A549 (cell line): ENCODE data around the gene COL4A6. TPM values are rescaled to one million over a fixed set of nuclear protein-coding genes. Genes with fewer than 3 reads are reported as not detected.

Experiments used
- ATAC-seq, 2 experiments: fragments of 200-7000 bp in 1 of 2; fragments of >200 bp in 1 of 2; cut with Nextera tagmentation in 1 of 2; cut with Tn5 transposase in 1 of 2; 3 replicates each; pipeline versions ENCODE4 v1.8.0 to v1.9.1; 2018 to 2020; ENCODE audit warnings: mild to moderate bottlenecking in 1 of 2, moderate library complexity in 1 of 2
- CTCF ChIA-PET: fragments of 300-600 bp; sonication (Branson Sonifier 250); formaldehyde crosslinking; extraction: SDS; loops from one replicate; lab custom pipeline; 2021; ENCODE audit warnings: antibody characterized with exemption, inconsistent platforms; lab: Yijun Ruan, JAX
- POLR2A ChIA-PET: fragments of 350-600 bp; formaldehyde crosslinking; extraction: SDS; loops from one replicate; lab custom pipeline; 2021; ENCODE audit warnings: antibody characterized with exemption, inconsistent platforms; lab: Yijun Ruan, JAX
- DNase-seq, 2 experiments: peaks; one replicate each; pipeline versions ENCODE4 v3.0.0 to v3.0.0-alpha.2; 2011 to 2016; ENCODE audit warnings: low read depth in 1 of 2, low spot score in 1 of 2
- FAIRE-seq: peaks from 2 replicates; lab custom pipeline; 2011; peaks lifted over from hg19 to GRCh38; lab: Jason Lieb, UNC
- H3K27ac ChIP-seq, 2 experiments: fragments of >200 bp; sonication (Bioruptor Twin); formaldehyde crosslinking; 3 replicates each; pipeline ENCODE4 v1.5.1; 2016 to 2017
- H3K4me1 ChIP-seq: fragments of >200 bp; sonication (Bioruptor Twin); formaldehyde crosslinking; 3 replicates; pipeline ENCODE4 v1.6.1; 2016
- H3K4me2 ChIP-seq: fragments of >200 bp; sonication (Bioruptor Twin); formaldehyde crosslinking; 3 replicates; pipeline ENCODE4 v1.6.1; 2016
- H3K4me3 ChIP-seq: fragments of >200 bp; sonication (Bioruptor Twin); formaldehyde crosslinking; 3 replicates; pipeline ENCODE4 v1.5.1; 2016
- H3K9me3 ChIP-seq: fragments of >200 bp; sonication (Bioruptor Twin); formaldehyde crosslinking; 3 replicates; pipeline ENCODE4 v1.6.1; 2016
- CBX2 ChIP-seq: fragments of 200-600 bp; sonication (generic); IDR thresholded peaks from 2 replicates; pipeline ENCODE4 v1.6.1; 2016; ENCODE audit warnings: low read depth, mild to moderate bottlenecking, borderline replicate concordance
- EHF ChIP-seq: fragments of 250-450 bp; sonication (Bioruptor Pico); IDR thresholded peaks from 2 replicates; pipeline ENCODE4 v1.5.0; 2020; ENCODE audit warnings: mild to moderate bottlenecking
- EHMT2 ChIP-seq: fragments of 200-600 bp; sonication (generic); IDR thresholded peaks from 2 replicates; pipeline ENCODE4 v1.6.1; 2016; ENCODE audit warnings: antibody characterized with exemption, low read depth, mild to moderate bottlenecking, moderate library complexity
- EP300 ChIP-seq, 2 experiments: fragments of >200 bp; sonication (Bioruptor Twin); formaldehyde crosslinking; IDR thresholded peaks; 2 replicates in 1 of 2; 3 replicates in 1 of 2; pipeline ENCODE4 v1.6.1; 2016 to 2017
- ESRRA ChIP-seq: fragments of 150-350 bp; IDR thresholded peaks from 2 replicates; pipeline ENCODE4 v1.6.1; 2014; ENCODE audit warnings: mild to moderate bottlenecking, low read length, borderline replicate concordance
- FOSL2 ChIP-seq, 2 experiments: fragments of 450-650 bp in 1 of 2; fragments of >200 bp in 1 of 2; sonication (Bioruptor Twin) in 1 of 2; formaldehyde crosslinking; IDR thresholded peaks; 2 replicates each; pipeline versions ENCODE4 v1.5.0 to v1.6.1; 2016 to 2020; ENCODE audit warnings: mild to moderate bottlenecking in 1 of 2, moderate library complexity in 1 of 2
- HDAC2 ChIP-seq: fragments of 200-600 bp; sonication (generic); IDR thresholded peaks from 2 replicates; pipeline ENCODE4 v1.6.1; 2016
- HEYL ChIP-seq: fragments of 250-450 bp; sonication (Bioruptor Pico); IDR thresholded peaks from 2 replicates; pipeline ENCODE4 v1.8.0; 2021; ENCODE audit warnings: mild to moderate bottlenecking, moderate library complexity
- NFE2L2 ChIP-seq: fragments of 150-350 bp; conservative IDR thresholded peaks from 2 replicates; pipeline ENCODE4 v1.6.1; 2014; ENCODE audit warnings: low read length
- PBX3 ChIP-seq: IDR thresholded peaks from 2 replicates; pipeline ENCODE4 v1.6.1; 2012
- PHF8 ChIP-seq: fragments of 200-600 bp; sonication (generic); IDR thresholded peaks from 2 replicates; pipeline ENCODE4 v1.6.1; 2016; ENCODE audit warnings: low read depth, mild to moderate bottlenecking, antibody characterized with exemption, moderate library complexity, borderline replicate concordance
- RCOR1 ChIP-seq: fragments of 150-350 bp; IDR thresholded peaks from 2 replicates; pipeline ENCODE4 v1.6.1; 2014; ENCODE audit warnings: antibody characterized with exemption, low read length, low read depth
- RFX5 ChIP-seq: fragments of 450-650 bp; IDR thresholded peaks from 2 replicates; pipeline ENCODE4 v1.7.1; 2014; ENCODE audit warnings: antibody characterized with exemption, mild to moderate bottlenecking, moderate library complexity
- TFCP2L1 ChIP-seq: fragments of 250-450 bp; sonication (Bioruptor Pico); IDR thresholded peaks from 2 replicates; pipeline ENCODE4 v1.5.0; 2021; ENCODE audit warnings: mild to moderate bottlenecking
- ZC3H11A ChIP-seq: fragments of 450-650 bp; IDR thresholded peaks from 2 replicates; pipeline ENCODE4 v1.6.1; 2014; ENCODE audit warnings: antibody characterized with exemption, mild to moderate bottlenecking
- ZNF302 ChIP-seq: fragments of 250-450 bp; sonication (Bioruptor Pico); IDR thresholded peaks from 2 replicates; pipeline ENCODE4 v1.9.0; 2021; ENCODE audit warnings: inconsistent platforms, mild to moderate bottlenecking, moderate library complexity
- polyA plus RNA-seq, 4 experiments: library from polyadenylated mRNA; depleted of rRNA in 3 of 4; stranded (reverse); fragments of >200 nt; fragmentation: RNase III in 1 of 4; extraction: RNeasy Plus Mini Kit Qiagen cat#74134 plus additional on column Dnase treatment in 1 of 4; gene quantifications; 2 replicates in 3 of 4; 3 replicates in 1 of 4; pipeline ENCODE4 v1.2.3, GENCODE V29; 2011 to 2017

The COL4A6 gene
- polyA plus RNA-seq, 2 of the 4 experiments (the other 2 are of a cell fraction): 13.0 to 19.8 TPM

- CTCF ChIA-PET: no interaction called here
- no peak for TF ChIP-seq CBX2
- TF ChIP-seq ZC3H11A: no peak
- TF ChIP-seq EHF: no peak
- no peak for TF ChIP-seq FOSL2 (IDR thresholded peaks at IDR 0.05)
- no peak for TF ChIP-seq FOSL2 (CRISPR knock-in tag; IDR thresholded peaks at IDR 0.05)
- no peak for TF ChIP-seq EHMT2
- TF ChIP-seq PBX3: no peak
- TF ChIP-seq HDAC2: no peak
- no peak for TF ChIP-seq ESRRA
- TF ChIP-seq RFX5: no peak
- TF ChIP-seq PHF8: no peak
- no peak for TF ChIP-seq NFE2L2
- no peak for TF ChIP-seq ZNF302 (CRISPR knock-in tag)
- TF ChIP-seq RCOR1: no peak
- TF ChIP-seq HEYL: no peak
- no peak for TF ChIP-seq TFCP2L1 (CRISPR knock-in tag)
- no peak for TF ChIP-seq EP300 (IDR thresholded peaks at IDR 0.05)
- TF ChIP-seq, all 56 proteins: peak for 0
- Histone ChIP-seq H3K4me2 (no peak overlapping the region), H3K9me3 (no peaks in the 10 kb centered on the region), H3K4me3 (no peak overlapping the region), H3K4me1 (no peaks in the 10 kb centered on the region), H3K27ac (no peak overlapping the region)
- DNase-seq (no peak), ATAC-seq (no peak), FAIRE-seq (no peak)
- POLR2A ChIA-PET: no interaction called here
Observed at GRCh38 chrX:108114541-108114940, 323.7 kb downstream of the COL4A6 start.

Other genes with a start within 250 kb of the COL4A6 start
- 48.6 and 67.8 TPM in 2 replicates for gene COL4A5, start 1.4 kb upstream of the COL4A6 start, polyA plus RNA-seq (2011; rRNA removed)
- gene COL4A5, start 1.4 kb upstream of the COL4A6 start, polyA plus RNA-seq (2017; fragmentation: RNase III; extraction: RNeasy Plus Mini Kit Qiagen cat#74134 plus additional on column Dnase treatment): 17.5 to 22.3 TPM (median 21.3 TPM) in 3 replicates